A204.1 (cell line): ENCODE data around the gene ATP8A1.
"Not testable (repeated sequence)": the region's sequence is repeated elsewhere in the genome, so short reads cannot be mapped to it uniquely, and the experiment has no call there.

Experiments used
- FAIRE-seq: peaks from 2 replicates; lab custom pipeline; 2012; peaks lifted over from hg19 to GRCh38; lab: Jason Lieb, UNC

ATP8A1 gene

GRCh38 chr4:42656944-42657792 is at the start of gene ATP8A1:
ATP8A1 (minus strand) TSS chr4:42657105; CDS start chr4:42656873, 232 bp downstream.
- no peak for FAIRE-seq

GRCh38 chr4:42706086-42706485 is 49.2 kb upstream of the ATP8A1 start:
- no peak for FAIRE-seq

- FAIRE-seq = no peak
Observed at GRCh38 chr4:42703813-42704212, 46.9 kb upstream of the ATP8A1 start.

GRCh38 chr4:42702895-42703294 is 46.0 kb upstream of the ATP8A1 start:
- no peak for FAIRE-seq

- not testable (repeated sequence) for FAIRE-seq
Observed at GRCh38 chr4:42701780-42702179, 44.9 kb upstream of the ATP8A1 start.

- FAIRE-seq = no peak
Observed at GRCh38 chr4:42690537-42690936, 33.6 kb upstream of the ATP8A1 start.

- FAIRE-seq = no peak
Observed at GRCh38 chr4:42683393-42683792, 26.5 kb upstream of the ATP8A1 start.

GRCh38 chr4:42678512-42678911 is 21.6 kb upstream of the ATP8A1 start:
- FAIRE-seq = no peak

GRCh38 chr4:42676066-42676951 is 19.4 kb upstream of the ATP8A1 start:
- no peak for FAIRE-seq

- FAIRE-seq = no peak
Observed at GRCh38 chr4:42673082-42673425, 16.1 kb upstream of the ATP8A1 start.

- FAIRE-seq = no peak
Observed at GRCh38 chr4:42672359-42673081, 15.6 kb upstream of the ATP8A1 start.

- no peak for FAIRE-seq
Observed at GRCh38 chr4:42671431-42672194, 14.7 kb upstream of the ATP8A1 start.

- no peak for FAIRE-seq
Observed at GRCh38 chr4:42658261-42658660, 1.4 kb upstream of the ATP8A1 start.

GRCh38 chr4:42656679-42656943 is 294 bp downstream of the ATP8A1 start:
- FAIRE-seq = no peak

GRCh38 chr4:42655921-42656678 is 805 bp downstream of the ATP8A1 start:
- no peak for FAIRE-seq

GRCh38 chr4:42655269-42655637 is 1.7 kb downstream of the ATP8A1 start:
- no peak for FAIRE-seq

GRCh38 chr4:42654631-42655268 is 2.2 kb downstream of the ATP8A1 start:
- FAIRE-seq = no peak

GRCh38 chr4:42653626-42654560 is 3.0 kb downstream of the ATP8A1 start:
- FAIRE-seq = no peak

GRCh38 chr4:42652529-42653231 is 4.2 kb downstream of the ATP8A1 start:
- FAIRE-seq = not testable (repeated sequence)
